DMS153 treated with DMSO at 0.1 percent for 48 hours (cell line): ENCODE measurements around the gene MGLL.

ENCODE experiments used
- DNase-seq: peaks from one replicate; lab custom pipeline; 2025; ENCODE audit not compliant: unreplicated experiment; lab: John Stamatoyannopoulos, UW

MGLL gene

GRCh38 chr3:127729556-127730056 lies 92.7 kb downstream of the MGLL start:
- no peak for DNase-seq

GRCh38 chr3:127728417-127729015 lies 93.8 kb downstream of the MGLL start:
- no peak for DNase-seq

GRCh38 chr3:127726894-127727293 lies 95.4 kb downstream of the MGLL start:
- no peak for DNase-seq

- DNase-seq, result no peak
These were observed 99.2 kb downstream of the MGLL start for GRCh38 chr3:127723011-127723567.

GRCh38 chr3:127722091-127722784 lies 100.1 kb downstream of the MGLL start:
- DNase-seq, result no peak

GRCh38 chr3:127720985-127721935 lies 101.1 kb downstream of the MGLL start:
- DNase-seq, result no peak

GRCh38 chr3:127720161-127720823 lies 102.0 kb downstream of the MGLL start:
- DNase-seq, result no peak

- no peak for DNase-seq
These were observed 102.9 kb downstream of the MGLL start for GRCh38 chr3:127719369-127719768.

- DNase-seq, result no peak
These were observed 103.4 kb downstream of the MGLL start for GRCh38 chr3:127718916-127719290.

- no peak for DNase-seq
These were observed 103.9 kb downstream of the MGLL start for GRCh38 chr3:127718245-127718915.

GRCh38 chr3:127717357-127718244 lies 104.7 kb downstream of the MGLL start:
- DNase-seq, result no peak

- no peak for DNase-seq
These were observed 105.9 kb downstream of the MGLL start for GRCh38 chr3:127716384-127716783.

- DNase-seq, result no peak
These were observed 106.8 kb downstream of the MGLL start for GRCh38 chr3:127715532-127715931.

GRCh38 chr3:127714866-127715265 lies 107.4 kb downstream of the MGLL start:
- peak; percentile 27 for DNase-seq

GRCh38 chr3:127714125-127714571 lies 108.2 kb downstream of the MGLL start:
- DNase-seq, result peak; percentile 50

GRCh38 chr3:127712881-127713771 lies 109.2 kb downstream of the MGLL start:
- DNase-seq, result no peak

GRCh38 chr3:127712461-127712860 lies 109.9 kb downstream of the MGLL start:
- DNase-seq, result no peak

- DNase-seq, result no peak
These were observed 110.4 kb downstream of the MGLL start for GRCh38 chr3:127711896-127712295.
